GM21528 (cell line): ENCODE data around the gene KCNQ5.

Source experiments
- ATAC-seq: cut with Tn5 transposase; IDR thresholded peaks from one replicate; pipeline ENCODE4 v1.9.1; 2021; ENCODE audit warnings: mild to moderate bottlenecking, moderate library complexity; ENCODE audit not compliant: unreplicated experiment, low FRiP score

KCNQ5 gene

GRCh38 chr6:72636786-72637185, 14.9 kb downstream of the KCNQ5 start:
- peak; percentile 10 for ATAC-seq

- no peak for ATAC-seq
Measured at GRCh38 chr6:72639920-72640614, 18.2 kb downstream of the KCNQ5 start.

GRCh38 chr6:72640615-72640930, 18.7 kb downstream of the KCNQ5 start:
- ATAC-seq = no peak

- no peak for ATAC-seq
Measured at GRCh38 chr6:72642435-72642834, 20.6 kb downstream of the KCNQ5 start.

GRCh38 chr6:72643214-72643613, 21.4 kb downstream of the KCNQ5 start:
- no peak for ATAC-seq

GRCh38 chr6:72646604-72647485, 25.0 kb downstream of the KCNQ5 start:
- ATAC-seq = no peak

GRCh38 chr6:72647489-72647888, 25.6 kb downstream of the KCNQ5 start:
- no peak for ATAC-seq

- ATAC-seq = peak; percentile 37
Measured at GRCh38 chr6:72649032-72649984, 27.4 kb downstream of the KCNQ5 start.

- no peak for ATAC-seq
Measured at GRCh38 chr6:72650081-72650745, 28.3 kb downstream of the KCNQ5 start.

- ATAC-seq = no peak
Measured at GRCh38 chr6:72651174-72651573, 29.3 kb downstream of the KCNQ5 start.

GRCh38 chr6:72651967-72652956, 30.4 kb downstream of the KCNQ5 start:
- ATAC-seq = no peak

GRCh38 chr6:72653026-72653425, 31.2 kb downstream of the KCNQ5 start:
- no peak for ATAC-seq

- peak; percentile 71 for ATAC-seq
Measured at GRCh38 chr6:72654071-72654621, 32.3 kb downstream of the KCNQ5 start.

- ATAC-seq = no peak
Measured at GRCh38 chr6:72657407-72658197, 35.7 kb downstream of the KCNQ5 start.

GRCh38 chr6:72659754-72660153, 37.9 kb downstream of the KCNQ5 start:
- no peak for ATAC-seq

- ATAC-seq = no peak
Measured at GRCh38 chr6:72661411-72661810, 39.5 kb downstream of the KCNQ5 start.

GRCh38 chr6:72665599-72665998, 43.7 kb downstream of the KCNQ5 start:
- no peak for ATAC-seq

- ATAC-seq = no peak
Measured at GRCh38 chr6:72669324-72669723, 47.5 kb downstream of the KCNQ5 start.
